HepG2 (cell line): ENCODE measurements around the gene TAB3. TPM values are rescaled to one million over a fixed set of nuclear protein-coding genes. Genes with fewer than 3 reads are reported as not detected.
A peak's percentile ranks its signal among the peaks of the same experiment; 100 is the strongest.

Experiments used
- BCL3 ChIP-seq: sonication (generic); formaldehyde crosslinking; IDR thresholded peaks from 2 replicates; pipeline ENCODE4 v1.5.1; 2020; ENCODE audit warnings: mild to moderate bottlenecking, missing genetic modification reagents, moderate library complexity
- CREM ChIP-seq, 2 experiments: sonication (generic) in 1 of 2; formaldehyde crosslinking in 1 of 2; IDR thresholded peaks; 2 replicates each; pipeline versions ENCODE4 v1.4.0 to v1.6.1; 2016 to 2020; ENCODE audit warnings: antibody characterized with exemption in 1 of 2, mild to moderate bottlenecking in 1 of 2, missing genetic modification reagents in 1 of 2
- ELF4 ChIP-seq: sonication (generic); formaldehyde crosslinking; IDR thresholded peaks from 2 replicates; pipeline ENCODE4 v1.5.0; 2020; ENCODE audit warnings: missing genetic modification reagents, mild to moderate bottlenecking, moderate library complexity, borderline replicate concordance
- FOSL2 ChIP-seq: sonication (generic); formaldehyde crosslinking; IDR thresholded peaks from 2 replicates; pipeline ENCODE4 v1.4.0; 2020; ENCODE audit warnings: missing genetic modification reagents
- FOXC1 ChIP-seq: sonication (generic); formaldehyde crosslinking; IDR thresholded peaks from 2 replicates; pipeline ENCODE4 v1.8.0; 2022; ENCODE audit warnings: mild to moderate bottlenecking, missing genetic modification reagents, borderline replicate concordance
- FOXJ3 ChIP-seq: sonication (generic); formaldehyde crosslinking; IDR thresholded peaks from 2 replicates; pipeline ENCODE4 v1.4.0; 2020; ENCODE audit warnings: missing genetic modification reagents, mild to moderate bottlenecking, borderline replicate concordance
- GATAD2A ChIP-seq: IDR thresholded peaks from 2 replicates; pipeline ENCODE4 v1.6.1; 2016
- HMG20A ChIP-seq: IDR thresholded peaks from 2 replicates; pipeline ENCODE4 v1.6.1; 2016; ENCODE audit warnings: borderline replicate concordance
- HMG20B ChIP-seq: conservative IDR thresholded peaks from 2 replicates; pipeline ENCODE4 v1.6.1; 2016; ENCODE audit warnings: missing genetic modification reagents, missing compliant biosample characterization
- IRF2 ChIP-seq: IDR thresholded peaks from 2 replicates; pipeline ENCODE4 v1.6.1; 2018; ENCODE audit warnings: missing genetic modification reagents, missing compliant biosample characterization
- MED13 ChIP-seq: sonication (generic); formaldehyde crosslinking; IDR thresholded peaks from 2 replicates; pipeline ENCODE4 v1.5.0; 2020; ENCODE audit warnings: missing genetic modification reagents
- NFE2L2 ChIP-seq: fragments of 150-350 bp; IDR thresholded peaks from 2 replicates; pipeline ENCODE4 v1.6.1; 2014; ENCODE audit warnings: low read length
- POGZ ChIP-seq: sonication (generic); formaldehyde crosslinking; IDR thresholded peaks from 2 replicates; pipeline ENCODE4 v1.4.0; 2020; ENCODE audit warnings: mild to moderate bottlenecking, missing genetic modification reagents
- SIX4 ChIP-seq: sonication (generic); formaldehyde crosslinking; IDR thresholded peaks from 2 replicates; pipeline ENCODE4 v1.4.0; 2020; ENCODE audit warnings: missing genetic modification reagents
- TARDBP ChIP-seq: sonication (generic); formaldehyde crosslinking; IDR thresholded peaks from 2 replicates; pipeline ENCODE4 v1.8.0; 2022; ENCODE audit warnings: mild to moderate bottlenecking, missing genetic modification reagents
- TEAD3 ChIP-seq: optimal IDR thresholded peaks from 2 replicates; pipeline ENCODE3; 2016; ENCODE audit warnings: borderline replicate concordance
- ZNF616 ChIP-seq: sonication (generic); formaldehyde crosslinking; IDR thresholded peaks from 2 replicates; pipeline ENCODE4 v1.5.0; 2020; ENCODE audit warnings: low read depth, mild to moderate bottlenecking, missing genetic modification reagents
- ZNF747 ChIP-seq: sonication (generic); formaldehyde crosslinking; IDR thresholded peaks from 2 replicates; pipeline ENCODE4 v1.8.1; 2023; ENCODE audit warnings: missing genetic modification reagents, mild to moderate bottlenecking, borderline replicate concordance
- ZNF770 ChIP-seq: sonication (generic); formaldehyde crosslinking; IDR thresholded peaks from 2 replicates; pipeline ENCODE4 v1.5.0; 2020; ENCODE audit warnings: mild to moderate bottlenecking, missing genetic modification reagents
- polyA plus RNA-seq, 8 experiments: library from polyadenylated mRNA; depleted of rRNA in 3 of 8; stranded (reverse) in 7 of 8; unstranded in 1 of 8; fragments of >200 nt; fragmentation: Illumina TruSeq in 4 of 8; extraction: Trizol in 4 of 8; gene quantifications; 2 replicates each; pipeline versions ENCODE4 v1.2.1 to v1.2.3, GENCODE V29; 2011 to 2016; ENCODE audit warnings: low read depth in 4 of 8, missing spikeins in 1 of 8, mixed read lengths in 1 of 8; ENCODE audit not compliant: insufficient read depth in 1 of 8
- total RNA-seq, 5 experiments: library from RNA; depleted of rRNA; stranded (reverse); fragments of >200 nt; fragmentation: Illumina TruSeq; extraction: Trizol; gene quantifications; 2 replicates each; pipeline ENCODE4 v1.2.3, GENCODE V29; 2016; ENCODE audit warnings: low read depth in 1 of 5
- TF ChIP-seq, protein P1 (sequence below): sonication (generic); formaldehyde crosslinking; IDR thresholded peaks from 2 replicates; pipeline ENCODE4 v1.4.0; 2020; ENCODE audit warnings: mild to moderate bottlenecking, missing genetic modification reagents
- TF ChIP-seq, protein P2 (sequence below): sonication (generic); formaldehyde crosslinking; IDR thresholded peaks from 2 replicates; pipeline ENCODE4 v1.5.0; 2020; ENCODE audit warnings: missing genetic modification reagents
- TF ChIP-seq, protein P3 (sequence below): sonication (generic); formaldehyde crosslinking; IDR thresholded peaks from 2 replicates; pipeline ENCODE4 v1.8.1; 2023; ENCODE audit warnings: mild to moderate bottlenecking, missing genetic modification reagents
- TF ChIP-seq, protein P4 (sequence below): IDR thresholded peaks from 2 replicates; pipeline ENCODE4 v1.6.1; 2016

Gene TAB3
- total and polyA plus RNA-seq, 2 of the 13 experiments (the other 11 are each of a cell fraction or from before 2014, with no cell fraction given) = 27.2 to 59.8 TPM

DNA sequence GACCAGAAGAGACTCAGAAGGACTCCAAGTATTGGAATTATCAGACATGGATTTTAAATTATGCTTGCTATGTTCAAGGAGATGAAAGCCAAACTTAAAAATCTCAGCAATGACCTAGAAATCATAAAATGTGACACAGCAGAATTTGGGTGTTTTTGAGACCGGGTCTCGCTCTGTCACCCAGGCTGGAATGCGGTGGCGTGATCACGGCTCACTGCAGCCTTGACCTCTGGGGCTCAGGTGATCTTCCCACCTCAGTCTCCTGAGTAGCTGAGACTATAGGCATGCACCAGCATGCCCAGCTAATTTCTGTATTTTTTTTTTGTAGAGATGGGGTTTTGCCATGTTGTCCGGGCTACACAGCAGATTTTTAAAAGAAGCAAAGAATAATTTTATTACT is 12.7 kb downstream of the TAB3 start (continued):
- TF ChIP-seq TARDBP (CRISPR knock-in tag) (0 out of 2 replicates have a peak, but pooled peaks have one; percentile 17), ZNF616 (CRISPR knock-in tag) (no peak), ZNF770 (no peak), MED13 (CRISPR knock-in tag) (no peak), IRF2 (no peak), ZNF747 (CRISPR knock-in tag) (no peak), TEAD3 (peak; percentile 92), ELF4 (CRISPR knock-in tag) (no peak), SIX4 (CRISPR knock-in tag) (no peak), FOXJ3 (CRISPR knock-in tag) (no peak), FOXC1 (no peak), POGZ (CRISPR knock-in tag) (0 out of 2 replicates have a peak, but pooled peaks have one; percentile 20), GATAD2A (CRISPR knock-in tag) (0 out of 2 replicates have a peak, but pooled peaks have one; percentile 30), HMG20A (no peak), CREM (IDR thresholded peaks at IDR 0.05) (no peak), CREM (CRISPR knock-in tag; IDR thresholded peaks at IDR 0.05) (no peak), BCL3 (CRISPR knock-in tag) (no peak), NFE2L2 (peak; percentile 59; the same call in 1 of the 2 replicates), FOSL2 (peak; percentile 12; the same call in 1 of the 2 replicates), HMG20B (CRISPR knock-in tag) (no peak)
- TF ChIP-seq, protein P1, sequence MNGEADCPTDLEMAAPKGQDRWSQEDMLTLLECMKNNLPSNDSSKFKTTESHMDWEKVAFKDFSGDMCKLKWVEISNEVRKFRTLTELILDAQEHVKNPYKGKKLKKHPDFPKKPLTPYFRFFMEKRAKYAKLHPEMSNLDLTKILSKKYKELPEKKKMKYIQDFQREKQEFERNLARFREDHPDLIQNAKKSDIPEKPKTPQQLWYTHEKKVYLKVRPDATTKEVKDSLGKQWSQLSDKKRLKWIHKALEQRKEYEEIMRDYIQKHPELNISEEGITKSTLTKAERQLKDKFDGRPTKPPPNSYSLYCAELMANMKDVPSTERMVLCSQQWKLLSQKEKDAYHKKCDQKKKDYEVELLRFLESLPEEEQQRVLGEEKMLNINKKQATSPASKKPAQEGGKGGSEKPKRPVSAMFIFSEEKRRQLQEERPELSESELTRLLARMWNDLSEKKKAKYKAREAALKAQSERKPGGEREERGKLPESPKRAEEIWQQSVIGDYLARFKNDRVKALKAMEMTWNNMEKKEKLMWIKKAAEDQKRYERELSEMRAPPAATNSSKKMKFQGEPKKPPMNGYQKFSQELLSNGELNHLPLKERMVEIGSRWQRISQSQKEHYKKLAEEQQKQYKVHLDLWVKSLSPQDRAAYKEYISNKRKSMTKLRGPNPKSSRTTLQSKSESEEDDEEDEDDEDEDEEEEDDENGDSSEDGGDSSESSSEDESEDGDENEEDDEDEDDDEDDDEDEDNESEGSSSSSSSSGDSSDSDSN (CRISPR knock-in tag) = no peak
- TF ChIP-seq, protein P2, sequence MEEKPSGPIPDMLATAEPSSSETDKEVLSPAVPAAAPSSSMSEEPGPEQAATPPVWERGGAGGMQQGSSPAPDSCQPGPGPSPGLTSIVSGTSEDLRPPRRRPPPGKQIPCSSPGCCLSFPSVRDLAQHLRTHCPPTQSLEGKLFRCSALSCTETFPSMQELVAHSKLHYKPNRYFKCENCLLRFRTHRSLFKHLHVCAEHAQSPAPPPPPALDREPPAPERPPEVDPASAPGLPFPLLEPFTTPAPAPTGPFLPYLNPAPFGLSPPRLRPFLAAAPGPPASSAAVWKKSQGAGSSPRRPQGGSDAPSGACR = no peak
- TF ChIP-seq, protein P3, sequence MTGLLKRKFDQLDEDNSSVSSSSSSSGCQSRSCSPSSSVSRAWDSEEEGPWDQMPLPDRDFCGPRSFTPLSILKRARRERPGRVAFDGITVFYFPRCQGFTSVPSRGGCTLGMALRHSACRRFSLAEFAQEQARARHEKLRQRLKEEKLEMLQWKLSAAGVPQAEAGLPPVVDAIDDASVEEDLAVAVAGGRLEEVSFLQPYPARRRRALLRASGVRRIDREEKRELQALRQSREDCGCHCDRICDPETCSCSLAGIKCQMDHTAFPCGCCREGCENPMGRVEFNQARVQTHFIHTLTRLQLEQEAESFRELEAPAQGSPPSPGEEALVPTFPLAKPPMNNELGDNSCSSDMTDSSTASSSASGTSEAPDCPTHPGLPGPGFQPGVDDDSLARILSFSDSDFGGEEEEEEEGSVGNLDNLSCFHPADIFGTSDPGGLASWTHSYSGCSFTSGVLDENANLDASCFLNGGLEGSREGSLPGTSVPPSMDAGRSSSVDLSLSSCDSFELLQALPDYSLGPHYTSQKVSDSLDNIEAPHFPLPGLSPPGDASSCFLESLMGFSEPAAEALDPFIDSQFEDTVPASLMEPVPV (CRISPR knock-in tag) = no peak
- TF ChIP-seq, protein P4, sequence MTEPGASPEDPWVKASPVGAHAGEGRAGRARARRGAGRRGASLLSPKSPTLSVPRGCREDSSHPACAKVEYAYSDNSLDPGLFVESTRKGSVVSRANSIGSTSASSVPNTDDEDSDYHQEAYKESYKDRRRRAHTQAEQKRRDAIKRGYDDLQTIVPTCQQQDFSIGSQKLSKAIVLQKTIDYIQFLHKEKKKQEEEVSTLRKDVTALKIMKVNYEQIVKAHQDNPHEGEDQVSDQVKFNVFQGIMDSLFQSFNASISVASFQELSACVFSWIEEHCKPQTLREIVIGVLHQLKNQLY (CRISPR knock-in tag) = no peak
